Measurements from ENCODE around the gene ATP8B1.

DNA sequence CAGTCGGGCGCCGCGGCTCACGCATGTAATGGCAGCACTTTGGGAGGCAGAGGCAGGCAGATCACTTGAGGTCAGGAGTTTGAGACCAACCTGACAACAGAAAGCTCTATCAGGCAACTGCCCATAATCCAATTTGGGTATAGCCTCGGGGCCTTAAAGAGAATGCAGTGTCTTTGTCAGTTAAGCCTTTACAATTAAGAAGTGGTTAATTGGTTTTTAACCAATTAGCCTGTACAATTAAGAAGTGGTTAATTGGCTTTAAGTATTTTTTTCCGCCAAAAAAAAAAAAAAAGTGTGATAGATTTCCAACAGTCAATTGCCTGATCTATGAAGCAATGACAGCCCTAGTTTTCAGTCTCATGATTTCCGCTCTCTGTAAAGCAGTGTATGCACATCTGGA, 106.8 kb downstream of the ATP8B1 start:
- TF ChIP-seq POLR2AphosphoS5 (IDR thresholded peaks at IDR 0.05; ENCODE audit: insufficient read depth, low read depth, low read length) (no peak), POLR2A (IDR thresholded peaks at IDR 0.05; ENCODE audit: low read depth, low read length) (no peak), EZH2 (IDR thresholded peaks at IDR 0.05; ENCODE audit: borderline replicate concordance, low read depth, low read length, severe bottlenecking) (no peak), JUN (IDR thresholded peaks at IDR 0.05; ENCODE audit: borderline replicate concordance, insufficient read depth, insufficient read length, low read depth) (no peak)
- TF ChIP-seq, protein P1, sequence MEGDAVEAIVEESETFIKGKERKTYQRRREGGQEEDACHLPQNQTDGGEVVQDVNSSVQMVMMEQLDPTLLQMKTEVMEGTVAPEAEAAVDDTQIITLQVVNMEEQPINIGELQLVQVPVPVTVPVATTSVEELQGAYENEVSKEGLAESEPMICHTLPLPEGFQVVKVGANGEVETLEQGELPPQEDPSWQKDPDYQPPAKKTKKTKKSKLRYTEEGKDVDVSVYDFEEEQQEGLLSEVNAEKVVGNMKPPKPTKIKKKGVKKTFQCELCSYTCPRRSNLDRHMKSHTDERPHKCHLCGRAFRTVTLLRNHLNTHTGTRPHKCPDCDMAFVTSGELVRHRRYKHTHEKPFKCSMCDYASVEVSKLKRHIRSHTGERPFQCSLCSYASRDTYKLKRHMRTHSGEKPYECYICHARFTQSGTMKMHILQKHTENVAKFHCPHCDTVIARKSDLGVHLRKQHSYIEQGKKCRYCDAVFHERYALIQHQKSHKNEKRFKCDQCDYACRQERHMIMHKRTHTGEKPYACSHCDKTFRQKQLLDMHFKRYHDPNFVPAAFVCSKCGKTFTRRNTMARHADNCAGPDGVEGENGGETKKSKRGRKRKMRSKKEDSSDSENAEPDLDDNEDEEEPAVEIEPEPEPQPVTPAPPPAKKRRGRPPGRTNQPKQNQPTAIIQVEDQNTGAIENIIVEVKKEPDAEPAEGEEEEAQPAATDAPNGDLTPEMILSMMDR (IDR thresholded peaks at IDR 0.05; ENCODE audit: extremely low read depth in 1 of 2, insufficient read depth in 1 of 2, low read depth in 1 of 2, low read length in 2 of 2), result no peak
- TF ChIP-seq, protein P2, sequence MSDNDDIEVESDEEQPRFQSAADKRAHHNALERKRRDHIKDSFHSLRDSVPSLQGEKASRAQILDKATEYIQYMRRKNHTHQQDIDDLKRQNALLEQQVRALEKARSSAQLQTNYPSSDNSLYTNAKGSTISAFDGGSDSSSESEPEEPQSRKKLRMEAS (IDR thresholded peaks at IDR 0.05; ENCODE audit: insufficient read depth, insufficient read length), result no peak

All from endothelial cell of umbilical vein (primary cell).